Thoracic aorta (tissue), 2 donors: ENCODE measurements around the gene SKIC2. TPM values are rescaled to one million over a fixed set of nuclear protein-coding genes. Genes with fewer than 3 reads are reported as not detected.

Source experiments
- ATAC-seq: fragments of 150-250 bp; one replicate; pipeline ENCODE4 v1.8.0; 2017; ENCODE audit warnings: low read depth; ENCODE audit not compliant: insufficient number of reproducible peaks, low FRiP score
- DNase-seq: peaks from one replicate; pipeline ENCODE4 v3.0.0-alpha.2; 2020; ENCODE audit warnings: low spot score
- H3K27ac ChIP-seq, 2 donors: fragments of 200-600 bp; sonication (generic); 1 replicate in 1 of 2; 2 replicates in 1 of 2; pipeline ENCODE4 v1.5.1; 2016; ENCODE audit warnings: mild to moderate bottlenecking in 2 of 2, moderate library complexity in 2 of 2
- H3K27me3 ChIP-seq: fragments of 200-600 bp; sonication (generic); replicated peaks from 2 replicates; pipeline ENCODE4 v1.6.0; 2016; ENCODE audit warnings: mild to moderate bottlenecking; ENCODE audit not compliant: insufficient read depth
- H3K36me3 ChIP-seq: fragments of 200-600 bp; sonication (generic); one replicate; pipeline ENCODE4 v1.5.1; 2016
- H3K4me1 ChIP-seq, 2 donors: fragments of 200-600 bp; sonication (generic); 1 replicate in 1 of 2; 2 replicates in 1 of 2; pipeline versions ENCODE4 v1.5.1 to v1.6.0; 2016; ENCODE audit warnings: low read depth in 2 of 2, mild to moderate bottlenecking in 1 of 2; ENCODE audit not compliant: control insufficient read depth in 1 of 2
- H3K4me3 ChIP-seq: fragments of 200-600 bp; sonication (generic); 2 replicates; pipeline ENCODE4 v1.5.1; 2016; ENCODE audit warnings: mild to moderate bottlenecking
- H3K9me3 ChIP-seq: fragments of 200-600 bp; sonication (generic); 2 replicates; pipeline ENCODE4 v1.5.1; 2016
- CTCF ChIP-seq: fragments of 200-600 bp; sonication (generic); IDR thresholded peaks from one replicate; pipeline ENCODE4 v1.5.1; 2019; ENCODE audit warnings: antibody characterized with exemption
- total RNA-seq, 2 donors: library from RNA; depleted of rRNA; stranded (reverse); fragments of >200 nt; gene quantifications; one replicate each; pipeline versions ENCODE4 v1.1.0 to v1.2.3, GENCODE V29; 2016

Gene SKIC2
- total RNA-seq, 2 donors from 2014 or later = 37.7 to 73.0 TPM

DNA sequence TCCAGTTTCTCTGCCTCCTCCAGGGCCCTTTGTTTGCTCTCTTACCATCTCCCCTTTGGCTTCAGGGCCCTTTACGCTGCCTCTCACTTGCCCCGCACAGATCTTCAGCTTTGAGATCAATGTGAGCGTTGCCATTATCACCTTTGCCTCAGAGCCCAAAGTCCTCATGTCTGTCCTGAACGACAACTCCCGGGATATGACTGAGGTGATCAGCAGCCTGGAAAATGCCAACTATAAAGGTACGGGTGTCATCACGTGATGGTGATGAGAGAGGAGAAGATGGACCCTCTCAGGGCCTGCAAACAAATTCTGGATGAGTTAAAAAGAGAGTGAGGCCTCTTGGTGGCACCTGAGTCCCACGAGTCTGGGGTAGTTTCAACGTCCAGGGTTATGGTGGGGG, 23.2 kb upstream of the SKIC2 start:
- H3K27me3 ChIP-seq = no peaks in the 10 kb centered on the region
- no peak overlapping the region for H3K27ac ChIP-seq
- H3K9me3 ChIP-seq = no peaks in the 10 kb centered on the region
- TF ChIP-seq CTCF = no peak
- no peak overlapping the region for H3K4me3 ChIP-seq
- DNase-seq (no peak), ATAC-seq (no peak)
- no peaks in the 10 kb centered on the region for H3K36me3 ChIP-seq
- H3K4me1 ChIP-seq = no peaks in the 10 kb centered on the region

DNA sequence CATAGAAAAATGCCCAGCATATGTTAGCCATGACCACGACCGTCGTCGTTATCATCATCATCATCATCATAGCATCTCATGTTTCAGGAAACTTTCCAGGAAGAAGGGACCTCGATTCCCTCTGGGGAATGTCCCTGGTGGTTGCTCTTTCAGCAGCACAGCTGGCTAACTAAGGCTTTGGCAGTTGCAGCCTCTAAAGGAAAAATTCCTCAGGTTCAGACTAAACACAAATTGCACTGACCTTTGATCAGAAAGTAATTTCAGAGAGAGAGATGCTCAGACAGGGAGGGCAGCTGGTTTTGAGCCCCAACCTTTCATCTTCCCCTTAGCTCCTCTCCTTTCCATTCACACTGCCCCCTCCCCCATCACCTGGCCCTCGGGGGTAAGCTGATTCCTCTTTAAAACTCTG, 18.7 kb upstream of the SKIC2 start:
- no peak for TF ChIP-seq CTCF
- ATAC-seq (no peak), DNase-seq (no peak)
- Histone ChIP-seq H3K4me1 (peaks cover 5 to 10% of the 10 kb centered on the region in 2 donors), H3K36me3 (no peaks in the 10 kb centered on the region), H3K4me3 (no peak overlapping the region), H3K9me3 (no peaks in the 10 kb centered on the region), H3K27me3 (no peaks in the 10 kb centered on the region), H3K27ac (no peak overlapping the region)

DNA sequence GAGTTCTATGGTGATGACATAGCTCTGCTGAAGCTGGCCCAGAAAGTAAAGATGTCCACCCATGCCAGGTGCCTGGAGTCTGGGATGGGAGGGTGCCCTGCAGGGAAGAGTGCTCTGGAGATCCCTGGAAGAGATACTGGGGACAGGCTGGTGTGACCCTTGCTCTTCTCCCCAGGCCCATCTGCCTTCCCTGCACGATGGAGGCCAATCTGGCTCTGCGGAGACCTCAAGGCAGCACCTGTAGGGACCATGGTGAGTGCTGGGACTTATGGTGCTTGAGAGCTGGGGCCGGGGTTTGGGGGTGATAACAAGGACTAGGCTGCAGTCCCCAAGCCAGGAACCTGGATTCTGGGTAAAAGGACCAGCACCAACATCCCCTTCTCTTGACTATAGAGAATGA, 15.2 kb upstream of the SKIC2 start:
- H3K27me3 ChIP-seq = no peaks in the 10 kb centered on the region
- TF ChIP-seq CTCF = no peak
- no peak overlapping the region for H3K4me3 ChIP-seq
- no peak for DNase-seq
- peaks cover 12 to 29% of the 10 kb centered on the region in 2 donors for H3K4me1 ChIP-seq
- H3K36me3 ChIP-seq = no peaks in the 10 kb centered on the region
- no peaks in the 10 kb centered on the region for H3K9me3 ChIP-seq
- no peak for ATAC-seq
- H3K27ac ChIP-seq = no peak overlapping the region

DNA sequence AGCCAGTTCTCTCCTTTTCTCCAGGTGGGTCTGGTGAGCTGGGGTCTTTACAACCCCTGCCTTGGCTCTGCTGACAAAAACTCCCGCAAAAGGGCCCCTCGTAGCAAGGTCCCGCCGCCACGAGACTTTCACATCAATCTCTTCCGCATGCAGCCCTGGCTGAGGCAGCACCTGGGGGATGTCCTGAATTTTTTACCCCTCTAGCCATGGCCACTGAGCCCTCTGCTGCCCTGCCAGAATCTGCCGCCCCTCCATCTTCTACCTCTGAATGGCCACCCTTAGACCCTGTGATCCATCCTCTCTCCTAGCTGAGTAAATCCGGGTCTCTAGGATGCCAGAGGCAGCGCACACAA, 13.8 kb upstream of the SKIC2 start:
- ATAC-seq = no peak
- H3K9me3 ChIP-seq = no peaks in the 10 kb centered on the region
- DNase-seq = no peak
- no peaks in the 10 kb centered on the region for H3K36me3 ChIP-seq
- no peaks in the 10 kb centered on the region for H3K27me3 ChIP-seq
- TF ChIP-seq CTCF = no peak
- peak overlapping the region; percentile 59 for H3K4me3 ChIP-seq
- peaks cover 12 to 29% of the 10 kb centered on the region in 2 donors for H3K4me1 ChIP-seq
- peak overlapping the region; percentile 94 to 95 for H3K27ac ChIP-seq

DNA sequence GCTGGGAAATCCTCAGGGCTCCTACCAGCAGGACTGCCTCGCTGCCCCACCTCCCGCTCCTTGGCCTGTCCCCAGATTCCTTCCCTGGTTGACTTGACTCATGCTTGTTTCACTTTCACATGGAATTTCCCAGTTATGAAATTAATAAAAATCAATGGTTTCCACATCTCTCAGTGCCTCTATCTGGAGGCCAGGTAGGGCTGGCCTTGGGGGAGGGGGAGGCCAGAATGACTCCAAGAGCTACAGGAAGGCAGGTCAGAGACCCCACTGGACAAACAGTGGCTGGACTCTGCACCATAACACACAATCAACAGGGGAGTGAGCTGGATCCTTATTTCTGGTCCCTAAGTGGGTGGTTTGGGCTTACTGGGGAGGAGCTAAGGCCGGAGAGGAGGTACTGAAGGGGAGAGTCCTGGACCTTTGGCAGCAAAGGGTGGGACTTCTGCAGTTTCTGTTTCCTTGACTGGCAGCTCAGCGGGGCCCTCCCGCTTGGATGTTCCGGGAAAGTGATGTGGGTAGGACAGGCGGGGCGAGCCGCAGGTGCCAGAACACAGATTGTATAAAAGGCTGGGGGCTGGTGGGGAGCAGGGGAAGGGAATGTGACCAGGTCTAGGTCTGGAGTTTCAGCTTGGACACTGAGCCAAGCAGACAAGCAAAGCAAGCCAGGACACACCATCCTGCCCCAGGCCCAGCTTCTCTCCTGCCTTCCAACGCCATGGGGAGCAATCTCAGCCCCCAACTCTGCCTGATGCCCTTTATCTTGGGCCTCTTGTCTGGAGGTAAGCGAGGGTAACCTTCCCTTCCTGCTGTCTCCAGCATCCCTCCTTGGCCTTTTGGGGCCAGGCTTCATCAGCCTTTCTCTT, 13.2 kb upstream of the SKIC2 start, which contains the start of gene CFB:
Gene CFB (plus strand): TSS at position 589 of the 863 bp plus-strand sequence. CDS start 127 bp downstream, at position 716.
- TF ChIP-seq CTCF = no peak
- DNase-seq (peak; percentile 80), ATAC-seq (peak; percentile 84)
- Histone ChIP-seq H3K4me1 (peaks cover 12 to 29% of the 10 kb centered on the region in 2 donors), H3K27me3 (no peaks in the 10 kb centered on the region), H3K9me3 (no peaks in the 10 kb centered on the region), H3K27ac (peak within 1 kb of the TSS; percentile 94 to 95), H3K36me3 (no peaks in the 10 kb centered on the region), H3K4me3 (peak within 1 kb of the TSS; percentile 59)
